Measurements from ENCODE around the gene DCP1B.

DCP1B gene

GRCh38 chr12:2004113-2004929 lies at the start of gene DCP1B:
DCP1B (minus strand) TSS chr12:2004457; CDS start chr12:2004431, 26 bp downstream.
- ATAC-seq, result peak; percentile 100

GRCh38 chr12:2053691-2054090 lies 49.4 kb upstream of the DCP1B start:
- ATAC-seq, result no peak

GRCh38 chr12:2052826-2053678 lies 48.8 kb upstream of the DCP1B start, which contains the start of gene CACNA1C:
CACNA1C (plus strand) TSS chr12:2052987; CDS start chr12:2053563, 576 bp downstream.
- peak; percentile 61 to 73 for ATAC-seq

GRCh38 chr12:2051700-2052621 lies 47.7 kb upstream of the DCP1B start:
- no peak for ATAC-seq

- no peak for ATAC-seq
These were observed 45.6 kb upstream of the DCP1B start for GRCh38 chr12:2049604-2050540.

GRCh38 chr12:2047752-2048151 lies 43.5 kb upstream of the DCP1B start:
- no peak for ATAC-seq

GRCh38 chr12:2046957-2047356 lies 42.7 kb upstream of the DCP1B start:
- no peak for ATAC-seq

GRCh38 chr12:2044165-2044564 lies 39.9 kb upstream of the DCP1B start:
- ATAC-seq, result no peak

GRCh38 chr12:2043054-2043453 lies 38.8 kb upstream of the DCP1B start:
- no peak for ATAC-seq

GRCh38 chr12:2039034-2039433 lies 34.8 kb upstream of the DCP1B start:
- no peak for ATAC-seq

GRCh38 chr12:2035431-2036055 lies 31.3 kb upstream of the DCP1B start:
- ATAC-seq, result no peak

- peak; percentile 97 to 98 for ATAC-seq
These were observed 30.6 kb upstream of the DCP1B start for GRCh38 chr12:2034633-2035430.

GRCh38 chr12:2032506-2032905 lies 28.2 kb upstream of the DCP1B start:
- no peak for ATAC-seq

- ATAC-seq, result no peak
These were observed 25.6 kb upstream of the DCP1B start for GRCh38 chr12:2029851-2030250.

GRCh38 chr12:2027351-2027750 lies 23.1 kb upstream of the DCP1B start:
- ATAC-seq, result no peak

- ATAC-seq, result no peak
These were observed 19.1 kb upstream of the DCP1B start for GRCh38 chr12:2023365-2023764.

- no peak for ATAC-seq
These were observed 16.3 kb upstream of the DCP1B start for GRCh38 chr12:2020511-2020910.

- ATAC-seq, result no peak
These were observed 14.9 kb upstream of the DCP1B start for GRCh38 chr12:2019126-2019525.

GRCh38 chr12:2018391-2018790 lies 14.1 kb upstream of the DCP1B start:
- ATAC-seq, result no peak
